ENCODE results near the gene ZNF207. TPM values are rescaled to one million over a fixed set of nuclear protein-coding genes. Genes with fewer than 3 reads are reported as not detected.

ZNF207 gene
- total RNA-seq, 1 experiment from 2014 or later: 223 TPM

- H3K4me3 Mint-ChIP-seq: no peak overlapping the region
- no peaks in the 10 kb centered on the region for H3K27me3 Mint-ChIP-seq (ENCODE audit: low read depth)
- ATAC-seq (no peak), DNase-seq (ENCODE audit: low spot score) (no peak)
- H3K9me3 Mint-ChIP-seq: no peaks in the 10 kb centered on the region
- H3K36me3 Mint-ChIP-seq: peaks cover 87% of the 10 kb centered on the region
- peak overlapping the region; percentile 31; the same call in 1 of the 2 replicates for H3K27ac Mint-ChIP-seq
- ChIA-PET POLR2A (no interaction called here), CTCF (interaction anchor here (2.5 kb wide), 1 partner anchor 74 kb away, joined by 9 read pairs; the partner anchor contains the start of gene PSMD11)
- no peak for TF ChIP-seq ELF4 (CRISPR knock-in tag; IDR thresholded peaks at IDR 0.05; ENCODE audit: low read depth)
- H3K4me1 Mint-ChIP-seq: no peaks in the 10 kb centered on the region
These were observed 20.5 kb downstream of the ZNF207 start for GRCh38 chr17:32370426-32370825.

GRCh38 chr17:32382526-32383223, 32.7 kb downstream of the ZNF207 start:
- POLR2A ChIA-PET: no interaction called here
- DNase-seq (ENCODE audit: low spot score): no peak
- Mint-ChIP-seq H3K27me3 (ENCODE audit: low read depth) (no peaks in the 10 kb centered on the region), H3K27ac (peak overlapping the region; percentile 81), H3K36me3 (peaks cover 34% of the 10 kb centered on the region), H3K9me3 (no peaks in the 10 kb centered on the region), H3K4me3 (no peak overlapping the region), H3K4me1 (no peaks in the 10 kb centered on the region)
- no peak for ATAC-seq
- TF ChIP-seq ZNF532 (CRISPR knock-in tag; IDR thresholded peaks at IDR 0.05; ENCODE audit: borderline replicate concordance) (peak; percentile 73), E2F5 (CRISPR knock-in tag; IDR thresholded peaks at IDR 0.05) (no peak), ZNF416 (CRISPR knock-in tag; IDR thresholded peaks at IDR 0.05) (peak; percentile 53; the same call in 1 of the 2 replicates), KAT7 (CRISPR knock-in tag; IDR thresholded peaks at IDR 0.05; ENCODE audit: borderline replicate concordance) (no peak)
- CTCF ChIA-PET: no interaction called here

GRCh38 chr17:32383926-32384434, 34.0 kb downstream of the ZNF207 start:
- DNase-seq (ENCODE audit: low spot score) (no peak), ATAC-seq (no peak)
- Mint-ChIP-seq H3K9me3 (no peaks in the 10 kb centered on the region), H3K4me3 (no peak overlapping the region), H3K36me3 (peaks cover 24% of the 10 kb centered on the region), H3K27me3 (ENCODE audit: low read depth) (no peaks in the 10 kb centered on the region), H3K27ac (no peak overlapping the region), H3K4me1 (no peaks in the 10 kb centered on the region)
- ChIA-PET POLR2A (interaction anchor here (0.6 kb wide), 2 partner anchors 24 to 333 kb away, joined by 3 to 4 read pairs; no protein-coding TSS in a partner anchor), CTCF (interaction anchor here (1.2 kb wide), 1 partner anchor 60 kb away, joined by 3 read pairs; the partner anchor contains the start of gene PSMD11)
- no peak for TF ChIP-seq OVOL2 (CRISPR knock-in tag; IDR thresholded peaks at IDR 0.05; ENCODE audit: borderline replicate concordance)
- TF ChIP-seq CREM (CRISPR knock-in tag; IDR thresholded peaks at IDR 0.05): no peak
- no peak for TF ChIP-seq GABPB1 (CRISPR knock-in tag; IDR thresholded peaks at IDR 0.05)
- TF ChIP-seq ATF6 (CRISPR knock-in tag; IDR thresholded peaks at IDR 0.05): no peak
- TF ChIP-seq ZSCAN18 (CRISPR knock-in tag; IDR thresholded peaks at IDR 0.05): no peak
- TF ChIP-seq ERG (CRISPR knock-in tag; IDR thresholded peaks at IDR 0.05): 0 out of 2 replicates have a peak, but pooled peaks have one; percentile 3
- no peak for TF ChIP-seq TP53 (CRISPR knock-in tag; IDR thresholded peaks at IDR 0.05)
- no peak for TF ChIP-seq ZNF121 (CRISPR knock-in tag; IDR thresholded peaks at IDR 0.05)
- TF ChIP-seq CDX4 (CRISPR knock-in tag; IDR thresholded peaks at IDR 0.05; ENCODE audit: borderline replicate concordance): no peak

Measured in WTC11 (cell line).